Liver (tissue), 3 donors: ENCODE measurements around the gene LRCOL1.

Source experiments
- ATF3 ChIP-seq: IDR thresholded peaks from 2 replicates; pipeline ENCODE4 v1.6.1; 2016; ENCODE audit warnings: antibody characterized with exemption
- CTCF ChIP-seq: fragments of 150-350 bp; IDR thresholded peaks from 2 replicates; pipeline ENCODE4 v1.5.1; 2017; ENCODE audit warnings: improper control_type of control experiment, low read depth, low read length; ENCODE audit not compliant: missing input control
- HNF4G ChIP-seq: IDR thresholded peaks from 2 replicates; pipeline ENCODE4 v1.6.1; 2016; ENCODE audit warnings: antibody characterized with exemption
- MAX ChIP-seq: IDR thresholded peaks from 2 replicates; pipeline ENCODE4 v1.6.1; 2016; ENCODE audit warnings: antibody characterized with exemption
- REST ChIP-seq: IDR thresholded peaks from 2 replicates; pipeline ENCODE4 v1.6.1; 2016; ENCODE audit warnings: antibody characterized with exemption, mild to moderate bottlenecking
- RXRA ChIP-seq, 2 donors: IDR thresholded peaks; 2 replicates each; pipeline ENCODE4 v1.6.1; 2017 to 2018; ENCODE audit warnings: antibody characterized with exemption in 2 of 2, mild to moderate bottlenecking in 1 of 2
- TAF1 ChIP-seq: conservative IDR thresholded peaks from 2 replicates; pipeline ENCODE4 v1.6.1; 2016; ENCODE audit warnings: antibody characterized with exemption, mild to moderate bottlenecking
- YY1 ChIP-seq: IDR thresholded peaks from 2 replicates; pipeline ENCODE4 v1.6.1; 2016; ENCODE audit warnings: antibody characterized with exemption, mild to moderate bottlenecking
- ZBTB33 ChIP-seq: IDR thresholded peaks from 2 replicates; pipeline ENCODE4 v1.6.1; 2016; ENCODE audit warnings: antibody characterized with exemption
- donor health status: healthy.
- donor health status: healthy.

GRCh38 chr12:132610051-132610759 is at the start of gene LRCOL1:
- TF ChIP-seq CTCF (no peak), YY1 (no peak), HNF4G (no peak), REST (no peak), ZBTB33 (no peak), MAX (no peak), RXRA (IDR thresholded peaks at IDR 0.05) (no peak), ATF3 (no peak), TAF1 (no peak)
